HEK293 (cell line): ENCODE results near the gene HPGD.

Experiments used
- CTCF ChIA-PET: fragments of 350-600 bp; formaldehyde crosslinking; extraction: SDS; loops from one replicate; lab custom pipeline; 2021; ENCODE audit warnings: antibody characterized with exemption; lab: Yijun Ruan, JAX
- POLR2A ChIA-PET: fragments of 300-600 bp; formaldehyde crosslinking; extraction: SDS; loops from one replicate; lab custom pipeline; 2020; ENCODE audit warnings: antibody characterized with exemption, inconsistent platforms; lab: Yijun Ruan, JAX
- H3K27ac ChIP-seq: fragments of 200-500 bp; sonication (Bioruptor generic); 2 replicates; pipeline ENCODE4 v1.5.1; 2014; ENCODE audit warnings: low read depth, low read length, control low read depth, inconsistent platforms; ENCODE audit errors: extremely low read depth
- H3K36me3 ChIP-seq, 2 experiments: fragments of 200-500 bp in 1 of 2; sonication (Bioruptor generic) in 1 of 2; 1 replicate in 1 of 2; 2 replicates in 1 of 2; pipeline ENCODE4 v1.5.1; 2014 to 2017; ENCODE audit warnings: inconsistent platforms in 2 of 2, low read length in 2 of 2; ENCODE audit not compliant: control insufficient read depth in 2 of 2, insufficient read depth in 1 of 2
- H3K4me1 ChIP-seq: fragments of 200-500 bp; sonication (Bioruptor generic); 2 replicates; pipeline ENCODE4 v1.5.1; 2014; ENCODE audit warnings: mild to moderate bottlenecking, low read length, inconsistent platforms; ENCODE audit not compliant: control insufficient read depth, insufficient read depth
- H3K4me3 ChIP-seq: 2 replicates; pipeline ENCODE4 v1.5.1; 2011; ENCODE audit warnings: low read depth, mild to moderate bottlenecking, control low read depth, low read length, moderate library complexity
- H3K9me3 ChIP-seq: fragments of 200-500 bp; sonication (Bioruptor generic); 2 replicates; pipeline ENCODE4 v1.5.1; 2014; ENCODE audit warnings: low read depth, low read length, inconsistent platforms; ENCODE audit not compliant: control insufficient read depth, insufficient read depth
- FEZF1 ChIP-seq: fragments of 450-650 bp; formaldehyde crosslinking; IDR thresholded peaks from 2 replicates; pipeline ENCODE4 v1.5.1; 2016; ENCODE audit warnings: missing biosample characterization, missing genetic modification characterization
- INSM2 ChIP-seq: fragments of 450-650 bp; formaldehyde crosslinking; IDR thresholded peaks from 2 replicates; pipeline ENCODE4 v1.5.1; 2016; ENCODE audit warnings: missing biosample characterization, missing genetic modification characterization
- OVOL3 ChIP-seq: fragments of 450-650 bp; formaldehyde crosslinking; IDR thresholded peaks from 2 replicates; pipeline ENCODE4 v1.5.1; 2016; ENCODE audit warnings: missing biosample characterization, missing genetic modification characterization
- PRDM6 ChIP-seq: fragments of 450-650 bp; formaldehyde crosslinking; IDR thresholded peaks from 2 replicates; pipeline ENCODE4 v1.5.1; 2017; ENCODE audit warnings: missing biosample characterization, missing genetic modification characterization
- SCRT1 ChIP-seq: fragments of 450-650 bp; formaldehyde crosslinking; IDR thresholded peaks from 2 replicates; pipeline ENCODE4 v1.5.1; 2016; ENCODE audit warnings: missing biosample characterization, missing genetic modification characterization, borderline replicate concordance
- TSHZ1 ChIP-seq: fragments of 450-650 bp; formaldehyde crosslinking; IDR thresholded peaks from 2 replicates; pipeline ENCODE4 v1.5.1; 2016; ENCODE audit warnings: missing biosample characterization, missing genetic modification characterization, borderline replicate concordance
- ZNF138 ChIP-seq: fragments of 450-650 bp; formaldehyde crosslinking; IDR thresholded peaks from 2 replicates; pipeline ENCODE4 v1.5.1; 2016; ENCODE audit warnings: missing biosample characterization, missing genetic modification characterization, borderline replicate concordance
- ZNF148 ChIP-seq: fragments of 450-650 bp; formaldehyde crosslinking; IDR thresholded peaks from 2 replicates; pipeline ENCODE4 v1.5.0; 2017; ENCODE audit warnings: missing biosample characterization, missing genetic modification characterization, borderline replicate concordance
- ZNF175 ChIP-seq: fragments of 450-650 bp; formaldehyde crosslinking; IDR thresholded peaks from 2 replicates; pipeline ENCODE4 v1.5.1; 2016; ENCODE audit warnings: missing biosample characterization, missing genetic modification characterization
- ZNF18 ChIP-seq: fragments of 450-650 bp; formaldehyde crosslinking; IDR thresholded peaks from 2 replicates; pipeline ENCODE4 v1.5.1; 2016; ENCODE audit warnings: missing biosample characterization, missing genetic modification characterization
- ZNF239 ChIP-seq: fragments of 450-650 bp; formaldehyde crosslinking; IDR thresholded peaks from 2 replicates; pipeline ENCODE4 v1.5.1; 2016; ENCODE audit warnings: missing biosample characterization, missing genetic modification characterization
- ZNF335 ChIP-seq: fragments of 450-650 bp; formaldehyde crosslinking; conservative IDR thresholded peaks from 2 replicates; pipeline ENCODE4 v1.5.1; 2016; ENCODE audit warnings: missing biosample characterization, missing genetic modification characterization
- ZNF341 ChIP-seq: fragments of 450-650 bp; formaldehyde crosslinking; IDR thresholded peaks from 2 replicates; pipeline ENCODE4; 2016; ENCODE audit warnings: low read depth, missing biosample characterization, missing genetic modification characterization
- ZNF354C ChIP-seq: fragments of 450-650 bp; formaldehyde crosslinking; IDR thresholded peaks from 2 replicates; pipeline ENCODE4 v1.5.1; 2016; ENCODE audit warnings: missing biosample characterization, missing genetic modification characterization, low read depth, borderline replicate concordance
- ZNF473 ChIP-seq: fragments of 450-650 bp; formaldehyde crosslinking; IDR thresholded peaks from 2 replicates; pipeline ENCODE4 v1.5.1; 2017; ENCODE audit warnings: missing biosample characterization, missing genetic modification characterization
- ZNF629 ChIP-seq: fragments of 450-650 bp; formaldehyde crosslinking; IDR thresholded peaks from 2 replicates; pipeline ENCODE4 v1.5.1; 2017; ENCODE audit warnings: missing biosample characterization, missing genetic modification characterization
- ZNF639 ChIP-seq: fragments of 450-650 bp; formaldehyde crosslinking; IDR thresholded peaks from 2 replicates; pipeline ENCODE4 v1.5.1; 2016; ENCODE audit warnings: missing biosample characterization, missing genetic modification characterization
- ZNF692 ChIP-seq: fragments of 450-650 bp; formaldehyde crosslinking; IDR thresholded peaks from 2 replicates; pipeline ENCODE4 v1.5.1; 2016; ENCODE audit warnings: missing biosample characterization, missing genetic modification characterization
- ZNF777 ChIP-seq: fragments of 450-650 bp; formaldehyde crosslinking; IDR thresholded peaks from 2 replicates; pipeline ENCODE4 v1.5.1; 2017; ENCODE audit warnings: missing biosample characterization, missing genetic modification characterization, borderline replicate concordance
- ZNF843 ChIP-seq: fragments of 450-650 bp; formaldehyde crosslinking; IDR thresholded peaks from 2 replicates; pipeline ENCODE4 v1.5.1; 2016; ENCODE audit warnings: missing biosample characterization, missing genetic modification characterization
- ZXDB ChIP-seq: fragments of 450-650 bp; formaldehyde crosslinking; IDR thresholded peaks from 2 replicates; pipeline ENCODE4 v1.5.1; 2016; ENCODE audit warnings: missing biosample characterization, missing genetic modification characterization

Gene HPGD

GRCh38 chr4:174464949-174465348 is 57.3 kb downstream of the HPGD start (continued):
- TF ChIP-seq ZNF175 (tag by site-specific recombination) = no peak
- TF ChIP-seq ZNF18 (tag by site-specific recombination) = no peak
- no peak for TF ChIP-seq ZXDB

- CTCF ChIA-PET = no interaction called here
- TF ChIP-seq ZNF239 (tag by site-specific recombination) (no peak), ZNF473 (tag by site-specific recombination) (no peak), FEZF1 (tag by site-specific recombination) (peak; percentile 32; the same call in 1 of the 2 replicates), PRDM6 (tag by site-specific recombination) (0 out of 2 replicates have a peak, but pooled peaks have one; percentile 34), ZNF354C (no peak), ZNF692 (tag by site-specific recombination) (no peak), ZNF843 (tag by site-specific recombination) (0 out of 2 replicates have a peak, but pooled peaks have one; percentile 24), TSHZ1 (no peak), ZNF148 (no peak), ZNF639 (tag by site-specific recombination) (no peak), OVOL3 (tag by site-specific recombination) (peak; percentile 47; the same call in 1 of the 2 replicates), ZNF335 (tag by site-specific recombination) (0 out of 2 replicates have a peak, but pooled peaks have one; percentile 18), ZNF629 (tag by site-specific recombination) (0 out of 2 replicates have a peak, but pooled peaks have one; percentile 30), ZNF777 (no peak), SCRT1 (no peak), ZNF138 (tag by site-specific recombination) (no peak), INSM2 (tag by site-specific recombination) (no peak), ZNF341 (tag by site-specific recombination) (peak; percentile 36; the same call in 1 of the 2 replicates)
These were observed 60.7 kb downstream of the HPGD start for GRCh38 chr4:174461466-174462106.

More at GRCh38 chr4:174461466-174462106, 60.7 kb downstream of the HPGD start:
- H3K9me3 ChIP-seq = no peaks in the 10 kb centered on the region
- H3K4me1 ChIP-seq = peaks cover 11% of the 10 kb centered on the region
- no peaks in the 10 kb centered on the region for H3K36me3 ChIP-seq
- H3K4me3 ChIP-seq = no peak overlapping the region
- POLR2A ChIA-PET = no interaction called here
- peak overlapping the region; percentile 61; the same call in 1 of the 2 replicates for H3K27ac ChIP-seq
